Measurements from ENCODE around the gene ASTN2.

ASTN2 gene

GRCh38 chr9:117354244-117354847 lies 60.5 kb downstream of the ASTN2 start:
- TF ChIP-seq TAF1 (IDR thresholded peaks at IDR 0.05; ENCODE audit: borderline replicate concordance, insufficient read depth, low read length) (no peak), SIN3A (IDR thresholded peaks at IDR 0.05; ENCODE audit: borderline replicate concordance, insufficient read depth, low read length) (no peak), POLR2AphosphoS5 (IDR thresholded peaks at IDR 0.05; ENCODE audit: low read depth, low read length) (no peak), FOXP2 (optimal IDR thresholded peaks at IDR 0.05; ENCODE audit: borderline replicate concordance, extremely low read depth, extremely low read length, insufficient read depth) (no peak)
- TF ChIP-seq, protein P1, sequence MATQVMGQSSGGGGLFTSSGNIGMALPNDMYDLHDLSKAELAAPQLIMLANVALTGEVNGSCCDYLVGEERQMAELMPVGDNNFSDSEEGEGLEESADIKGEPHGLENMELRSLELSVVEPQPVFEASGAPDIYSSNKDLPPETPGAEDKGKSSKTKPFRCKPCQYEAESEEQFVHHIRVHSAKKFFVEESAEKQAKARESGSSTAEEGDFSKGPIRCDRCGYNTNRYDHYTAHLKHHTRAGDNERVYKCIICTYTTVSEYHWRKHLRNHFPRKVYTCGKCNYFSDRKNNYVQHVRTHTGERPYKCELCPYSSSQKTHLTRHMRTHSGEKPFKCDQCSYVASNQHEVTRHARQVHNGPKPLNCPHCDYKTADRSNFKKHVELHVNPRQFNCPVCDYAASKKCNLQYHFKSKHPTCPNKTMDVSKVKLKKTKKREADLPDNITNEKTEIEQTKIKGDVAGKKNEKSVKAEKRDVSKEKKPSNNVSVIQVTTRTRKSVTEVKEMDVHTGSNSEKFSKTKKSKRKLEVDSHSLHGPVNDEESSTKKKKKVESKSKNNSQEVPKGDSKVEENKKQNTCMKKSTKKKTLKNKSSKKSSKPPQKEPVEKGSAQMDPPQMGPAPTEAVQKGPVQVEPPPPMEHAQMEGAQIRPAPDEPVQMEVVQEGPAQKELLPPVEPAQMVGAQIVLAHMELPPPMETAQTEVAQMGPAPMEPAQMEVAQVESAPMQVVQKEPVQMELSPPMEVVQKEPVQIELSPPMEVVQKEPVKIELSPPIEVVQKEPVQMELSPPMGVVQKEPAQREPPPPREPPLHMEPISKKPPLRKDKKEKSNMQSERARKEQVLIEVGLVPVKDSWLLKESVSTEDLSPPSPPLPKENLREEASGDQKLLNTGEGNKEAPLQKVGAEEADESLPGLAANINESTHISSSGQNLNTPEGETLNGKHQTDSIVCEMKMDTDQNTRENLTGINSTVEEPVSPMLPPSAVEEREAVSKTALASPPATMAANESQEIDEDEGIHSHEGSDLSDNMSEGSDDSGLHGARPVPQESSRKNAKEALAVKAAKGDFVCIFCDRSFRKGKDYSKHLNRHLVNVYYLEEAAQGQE (IDR thresholded peaks at IDR 0.05; ENCODE audit: insufficient read depth in 1 of 2, low read depth in 2 of 2, low read length in 2 of 2): no peak

DNA sequence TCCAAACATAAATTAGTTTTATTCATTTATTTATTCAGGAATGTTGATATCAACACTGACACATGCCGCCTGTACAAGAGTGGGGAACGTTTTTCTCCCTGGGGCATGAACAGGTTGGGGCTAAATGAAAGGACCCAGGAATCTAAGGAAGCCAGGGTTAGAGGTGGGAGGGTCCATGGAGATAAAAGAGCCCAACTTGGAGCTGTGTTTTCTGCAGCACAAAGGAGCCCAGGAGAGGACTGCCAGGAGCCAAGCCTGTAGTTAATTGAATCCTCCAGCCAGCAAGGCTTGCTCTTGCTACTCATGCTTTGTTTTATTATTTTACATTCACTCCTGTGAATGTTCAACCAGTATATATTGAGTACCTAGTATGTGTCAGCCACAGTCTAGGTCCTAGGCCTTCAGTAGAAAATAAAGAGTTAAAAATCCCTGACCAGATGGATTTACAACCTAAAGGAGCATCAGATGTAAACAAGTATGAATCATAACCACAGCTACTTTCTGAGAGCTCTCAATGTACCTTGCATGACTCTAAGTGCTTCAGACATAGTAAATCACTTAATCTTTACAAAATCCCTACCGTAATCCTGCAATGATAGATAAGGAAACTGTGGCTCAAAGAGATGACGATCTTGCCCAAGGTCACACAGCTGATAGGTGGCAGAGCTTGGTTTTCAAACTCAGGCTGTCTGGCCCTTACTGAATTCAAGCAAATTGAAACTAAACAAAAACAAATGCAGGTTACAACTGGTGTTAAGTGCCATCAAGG lies 69.8 kb downstream of the ASTN2 start:
- TF ChIP-seq POLR2AphosphoS5 (IDR thresholded peaks at IDR 0.05; ENCODE audit: low read depth, low read length) (no peak), FOXP2 (optimal IDR thresholded peaks at IDR 0.05; ENCODE audit: borderline replicate concordance, extremely low read depth, extremely low read length, insufficient read depth) (no peak), TAF1 (IDR thresholded peaks at IDR 0.05; ENCODE audit: borderline replicate concordance, insufficient read depth, low read length) (no peak), SIN3A (IDR thresholded peaks at IDR 0.05; ENCODE audit: borderline replicate concordance, insufficient read depth, low read length) (no peak)
- TF ChIP-seq, protein P1 (IDR thresholded peaks at IDR 0.05; ENCODE audit: insufficient read depth in 1 of 2, low read depth in 2 of 2, low read length in 2 of 2): no peak

- TF ChIP-seq TAF1 (IDR thresholded peaks at IDR 0.05; ENCODE audit: borderline replicate concordance, insufficient read depth, low read length) (no peak), SIN3A (IDR thresholded peaks at IDR 0.05; ENCODE audit: borderline replicate concordance, insufficient read depth, low read length) (no peak), POLR2AphosphoS5 (IDR thresholded peaks at IDR 0.05; ENCODE audit: low read depth, low read length) (no peak), FOXP2 (optimal IDR thresholded peaks at IDR 0.05; ENCODE audit: borderline replicate concordance, extremely low read depth, extremely low read length, insufficient read depth) (no peak)
- TF ChIP-seq, protein P1 (IDR thresholded peaks at IDR 0.05; ENCODE audit: insufficient read depth in 1 of 2, low read depth in 2 of 2, low read length in 2 of 2): no peak
These were observed 71.4 kb downstream of the ASTN2 start for GRCh38 chr9:117343427-117343826.

DNA sequence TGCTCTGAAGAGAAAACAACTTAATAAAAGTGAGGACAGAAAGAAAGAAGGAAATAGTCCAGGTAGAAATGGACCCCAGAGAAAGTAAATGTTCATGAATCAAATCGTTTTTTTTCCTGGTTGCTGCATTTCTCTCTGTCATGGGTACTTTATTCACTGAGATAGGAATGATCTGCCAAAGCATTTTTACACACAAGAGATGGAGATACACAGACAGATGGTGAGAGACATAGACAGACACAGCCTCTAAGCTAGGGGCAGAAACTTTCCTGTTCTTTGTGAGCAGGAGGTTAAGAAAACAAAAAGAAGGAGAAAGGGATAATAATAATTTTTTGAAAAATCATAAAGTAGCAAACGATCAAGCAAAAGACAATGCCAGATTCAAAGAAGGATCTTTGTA lies 73.7 kb downstream of the ASTN2 start:
- TF ChIP-seq, protein P1 (IDR thresholded peaks at IDR 0.05; ENCODE audit: insufficient read depth in 1 of 2, low read depth in 2 of 2, low read length in 2 of 2): no peak
- TF ChIP-seq TAF1 (IDR thresholded peaks at IDR 0.05; ENCODE audit: borderline replicate concordance, insufficient read depth, low read length) (no peak), POLR2AphosphoS5 (IDR thresholded peaks at IDR 0.05; ENCODE audit: low read depth, low read length) (no peak), FOXP2 (optimal IDR thresholded peaks at IDR 0.05; ENCODE audit: borderline replicate concordance, extremely low read depth, extremely low read length, insufficient read depth) (no peak), SIN3A (IDR thresholded peaks at IDR 0.05; ENCODE audit: borderline replicate concordance, insufficient read depth, low read length) (no peak)

Measured in PFSK-1 (cell line).